ENCODE data around the gene FSCN2. TPM values are rescaled to one million over a fixed set of nuclear protein-coding genes. Genes with fewer than 3 reads are reported as not detected.
A peak's percentile ranks its signal among the peaks of the same experiment; 100 is the strongest.

FSCN2 gene
- total and polyA plus RNA-seq, 7 donors, result 0.08 to 0.71 (median 0.11) TPM; not detected in 1

GRCh38 chr17:81487487-81488275 lies 40.5 kb upstream of the FSCN2 start:
- Histone ChIP-seq H3K4me1 (peaks cover 17% of the 10 kb centered on the region), H3K4me3 (peak overlapping the region; percentile 85), H3K27ac (peak overlapping the region; percentile 92), H3K9me3 (no peaks in the 10 kb centered on the region), H3K36me3 (ENCODE audit: insufficient read depth in 1 of 2, low read depth in 1 of 2) (no peaks in the 10 kb centered on the region), H3K27me3 (ENCODE audit: insufficient read depth in 3 of 3, low read length in 2 of 3) (no peaks in the 10 kb centered on the region)
- WGBS, 3 donors, result 7 to 15% (median 8%) methylated on average over 52 to 87 of the region's 87 CpGs
- DNase-seq (peak; percentile 88 to 92), ATAC-seq (peak; percentile 81 to 87 (median 84))
- intact Hi-C loops (cut with DNase I), result no loop called here
- TF ChIP-seq, protein P1, sequence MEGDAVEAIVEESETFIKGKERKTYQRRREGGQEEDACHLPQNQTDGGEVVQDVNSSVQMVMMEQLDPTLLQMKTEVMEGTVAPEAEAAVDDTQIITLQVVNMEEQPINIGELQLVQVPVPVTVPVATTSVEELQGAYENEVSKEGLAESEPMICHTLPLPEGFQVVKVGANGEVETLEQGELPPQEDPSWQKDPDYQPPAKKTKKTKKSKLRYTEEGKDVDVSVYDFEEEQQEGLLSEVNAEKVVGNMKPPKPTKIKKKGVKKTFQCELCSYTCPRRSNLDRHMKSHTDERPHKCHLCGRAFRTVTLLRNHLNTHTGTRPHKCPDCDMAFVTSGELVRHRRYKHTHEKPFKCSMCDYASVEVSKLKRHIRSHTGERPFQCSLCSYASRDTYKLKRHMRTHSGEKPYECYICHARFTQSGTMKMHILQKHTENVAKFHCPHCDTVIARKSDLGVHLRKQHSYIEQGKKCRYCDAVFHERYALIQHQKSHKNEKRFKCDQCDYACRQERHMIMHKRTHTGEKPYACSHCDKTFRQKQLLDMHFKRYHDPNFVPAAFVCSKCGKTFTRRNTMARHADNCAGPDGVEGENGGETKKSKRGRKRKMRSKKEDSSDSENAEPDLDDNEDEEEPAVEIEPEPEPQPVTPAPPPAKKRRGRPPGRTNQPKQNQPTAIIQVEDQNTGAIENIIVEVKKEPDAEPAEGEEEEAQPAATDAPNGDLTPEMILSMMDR (IDR thresholded peaks at IDR 0.05), result no peak

- H3K4me1 ChIP-seq, result peaks cover 10% of the 10 kb centered on the region
These were observed 39.8 kb upstream of the FSCN2 start for GRCh38 chr17:81488276-81488860.

GRCh38 chr17:81489012-81489997 lies 38.9 kb upstream of the FSCN2 start:
- DNase-seq, result no peak
- H3K9me3 ChIP-seq, result no peaks in the 10 kb centered on the region
- intact Hi-C loops (cut with DNase I), result no loop called here
- H3K36me3 ChIP-seq (ENCODE audit: insufficient read depth in 1 of 2, low read depth in 1 of 2), result no peaks in the 10 kb centered on the region
- TF ChIP-seq, protein P1 (IDR thresholded peaks at IDR 0.05), result no peak
- peaks cover 4% of the 10 kb centered on the region for H3K4me1 ChIP-seq
- H3K4me3 ChIP-seq, result peak overlapping the region; percentile 85
- 78 to 82% (median 81%) methylated on average over 26 to 27 of the region's 27 CpGs for WGBS, 3 donors
- H3K27ac ChIP-seq, result no peak overlapping the region
- no peak for ATAC-seq
- no peaks in the 10 kb centered on the region for H3K27me3 ChIP-seq (ENCODE audit: insufficient read depth in 3 of 3, low read length in 2 of 3)

More at GRCh38 chr17:81488276-81488860, 39.8 kb upstream of the FSCN2 start:
- ATAC-seq (peak; percentile 12 to 41 (median 28)), DNase-seq (peak; percentile 49 to 68)
- H3K27ac ChIP-seq, result peak overlapping the region; percentile 92
- WGBS, 3 donors, result 10 to 16% (median 10%) methylated on average over 28 to 52 of the region's 52 CpGs
- no peaks in the 10 kb centered on the region for H3K27me3 ChIP-seq (ENCODE audit: insufficient read depth in 3 of 3, low read length in 2 of 3)
- intact Hi-C loops (cut with DNase I), result no loop called here
- TF ChIP-seq, protein P1 (IDR thresholded peaks at IDR 0.05), result peak; percentile 13
- H3K36me3 ChIP-seq (ENCODE audit: insufficient read depth in 1 of 2, low read depth in 1 of 2), result no peaks in the 10 kb centered on the region
- no peaks in the 10 kb centered on the region for H3K9me3 ChIP-seq
- peak overlapping the region; percentile 85 for H3K4me3 ChIP-seq

GRCh38 chr17:81489998-81490992 lies 37.9 kb upstream of the FSCN2 start:
- Histone ChIP-seq H3K27ac (no peak overlapping the region), H3K9me3 (no peaks in the 10 kb centered on the region), H3K27me3 (ENCODE audit: insufficient read depth in 3 of 3, low read length in 2 of 3) (no peaks in the 10 kb centered on the region), H3K4me3 (no peak overlapping the region), H3K4me1 (peaks cover 4% of the 10 kb centered on the region), H3K36me3 (ENCODE audit: insufficient read depth in 1 of 2, low read depth in 1 of 2) (no peaks in the 10 kb centered on the region)
- ATAC-seq (no peak), DNase-seq (no peak)
- TF ChIP-seq, protein P1 (IDR thresholded peaks at IDR 0.05), result no peak
- intact Hi-C loops (cut with DNase I), result no loop called here
- 54 to 66% (median 65%) methylated on average over 14 of the region's 14 CpGs for WGBS, 3 donors
